ENCODE data around the gene GLO1. TPM values are rescaled to one million over a fixed set of nuclear protein-coding genes. Genes with fewer than 3 reads are reported as not detected.

GLO1 gene
- total and polyA plus RNA-seq, 4 donors = 50.5 to 108 (median 72.5) TPM

- peaks cover 0 to under 1% (median 0%) of the 10 kb centered on the region in 4 donors for H3K36me3 ChIP-seq (ENCODE audit: control insufficient read depth in 4 of 4, insufficient read depth in 3 of 4, low read depth in 1 of 4, low read length in 3 of 4)
- no peak overlapping the region for H3K27ac ChIP-seq (ENCODE audit: low read depth in 1 of 2, low read length in 2 of 2)
- 77% methylated on average over 2 of the region's 2 CpGs for WGBS
- no peak overlapping the region for H3K9ac ChIP-seq (ENCODE audit: low read depth in 1 of 2, low read length in 2 of 2)
- no peak overlapping the region for H3K4me3 ChIP-seq (ENCODE audit: low read depth in 1 of 3, low read length in 3 of 3)
- DNase-seq (ENCODE audit: low spot score) = no peak
- no peaks in the 10 kb centered on the region for H3K9me3 ChIP-seq (ENCODE audit: control insufficient read depth in 4 of 4, low read length in 3 of 4)
- peaks cover 2 to 4% (median 3%) of the 10 kb centered on the region in 4 donors for H3K4me1 ChIP-seq (ENCODE audit: control insufficient read depth in 4 of 4, insufficient read depth in 4 of 4, low read length in 3 of 4)
- no peaks in the 10 kb centered on the region for H3K27me3 ChIP-seq (ENCODE audit: control insufficient read depth in 4 of 4, insufficient read depth in 4 of 4, low read length in 3 of 4)
- no peak for TF ChIP-seq TAF1 (conservative IDR thresholded peaks at IDR 0.05)
- no peak for TF ChIP-seq RAD21 (IDR thresholded peaks at IDR 0.05)
- TF ChIP-seq HNF4G (IDR thresholded peaks at IDR 0.05) = no peak
- TF ChIP-seq FOXA2 (IDR thresholded peaks at IDR 0.05) = no peak
- no peak for TF ChIP-seq EGR1 (IDR thresholded peaks at IDR 0.05; ENCODE audit: low read depth in 2 of 2)
- TF ChIP-seq JUND (IDR thresholded peaks at IDR 0.05) = no peak
- TF ChIP-seq ATF3 (IDR thresholded peaks at IDR 0.05) = no peak
- TF ChIP-seq, protein P1, sequence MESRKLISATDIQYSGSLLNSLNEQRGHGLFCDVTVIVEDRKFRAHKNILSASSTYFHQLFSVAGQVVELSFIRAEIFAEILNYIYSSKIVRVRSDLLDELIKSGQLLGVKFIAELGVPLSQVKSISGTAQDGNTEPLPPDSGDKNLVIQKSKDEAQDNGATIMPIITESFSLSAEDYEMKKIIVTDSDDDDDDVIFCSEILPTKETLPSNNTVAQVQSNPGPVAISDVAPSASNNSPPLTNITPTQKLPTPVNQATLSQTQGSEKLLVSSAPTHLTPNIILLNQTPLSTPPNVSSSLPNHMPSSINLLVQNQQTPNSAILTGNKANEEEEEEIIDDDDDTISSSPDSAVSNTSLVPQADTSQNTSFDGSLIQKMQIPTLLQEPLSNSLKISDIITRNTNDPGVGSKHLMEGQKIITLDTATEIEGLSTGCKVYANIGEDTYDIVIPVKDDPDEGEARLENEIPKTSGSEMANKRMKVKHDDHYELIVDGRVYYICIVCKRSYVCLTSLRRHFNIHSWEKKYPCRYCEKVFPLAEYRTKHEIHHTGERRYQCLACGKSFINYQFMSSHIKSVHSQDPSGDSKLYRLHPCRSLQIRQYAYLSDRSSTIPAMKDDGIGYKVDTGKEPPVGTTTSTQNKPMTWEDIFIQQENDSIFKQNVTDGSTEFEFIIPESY (IDR thresholded peaks at IDR 0.05) = no peak
- no peak for TF ChIP-seq HNF4A (conservative IDR thresholded peaks at IDR 0.05)
- no peak for TF ChIP-seq MAX (IDR thresholded peaks at IDR 0.05)
- no peak for TF ChIP-seq SP1 (IDR thresholded peaks at IDR 0.05)
- TF ChIP-seq NR2F2 (IDR thresholded peaks at IDR 0.05) = no peak
- no peak for TF ChIP-seq REST (IDR thresholded peaks at IDR 0.05)
- no peak for TF ChIP-seq GABPA (IDR thresholded peaks at IDR 0.05 in 1 of 2, conservative IDR thresholded peaks at IDR 0.05 in 1 of 2)
Measured at GRCh38 chr6:38705924-38706323, 3.0 kb upstream of the GLO1 start.

GRCh38 chr6:38703949-38704590 lies 1.1 kb upstream of the GLO1 start:
- 78% methylated on average over 5 of the region's 5 CpGs for WGBS
- no peak overlapping the region for H3K9ac ChIP-seq (ENCODE audit: low read depth in 1 of 2, low read length in 2 of 2)
- DNase-seq (ENCODE audit: low spot score) = no peak

More at GRCh38 chr6:38703949-38704590, 1.1 kb upstream of the GLO1 start:
- Histone ChIP-seq H3K36me3 (ENCODE audit: control insufficient read depth in 4 of 4, insufficient read depth in 3 of 4, low read depth in 1 of 4, low read length in 3 of 4) (peaks cover 0 to 2% (median 0%) of the 10 kb centered on the region in 4 donors), H3K27me3 (ENCODE audit: control insufficient read depth in 4 of 4, insufficient read depth in 4 of 4, low read length in 3 of 4) (no peaks in the 10 kb centered on the region), H3K27ac (ENCODE audit: low read depth in 1 of 2, low read length in 2 of 2) (no peak overlapping the region), H3K4me3 (ENCODE audit: low read depth in 1 of 3, low read length in 3 of 3) (no peak overlapping the region), H3K4me1 (ENCODE audit: control insufficient read depth in 4 of 4, insufficient read depth in 4 of 4, low read length in 3 of 4) (peaks cover 2 to 4% (median 3%) of the 10 kb centered on the region in 4 donors), H3K9me3 (ENCODE audit: control insufficient read depth in 4 of 4, low read length in 3 of 4) (peaks cover 0 to 1% (median 0%) of the 10 kb centered on the region in 4 donors)
- TF ChIP-seq TAF1 (conservative IDR thresholded peaks at IDR 0.05) = no peak
- no peak for TF ChIP-seq HNF4G (IDR thresholded peaks at IDR 0.05)
- TF ChIP-seq FOXA2 (IDR thresholded peaks at IDR 0.05) = no peak
- TF ChIP-seq ATF3 (IDR thresholded peaks at IDR 0.05) = no peak
- TF ChIP-seq REST (IDR thresholded peaks at IDR 0.05) = no peak
- no peak for TF ChIP-seq EGR1 (IDR thresholded peaks at IDR 0.05; ENCODE audit: low read depth in 2 of 2)
- no peak for TF ChIP-seq RAD21 (IDR thresholded peaks at IDR 0.05)
- TF ChIP-seq, protein P2, sequence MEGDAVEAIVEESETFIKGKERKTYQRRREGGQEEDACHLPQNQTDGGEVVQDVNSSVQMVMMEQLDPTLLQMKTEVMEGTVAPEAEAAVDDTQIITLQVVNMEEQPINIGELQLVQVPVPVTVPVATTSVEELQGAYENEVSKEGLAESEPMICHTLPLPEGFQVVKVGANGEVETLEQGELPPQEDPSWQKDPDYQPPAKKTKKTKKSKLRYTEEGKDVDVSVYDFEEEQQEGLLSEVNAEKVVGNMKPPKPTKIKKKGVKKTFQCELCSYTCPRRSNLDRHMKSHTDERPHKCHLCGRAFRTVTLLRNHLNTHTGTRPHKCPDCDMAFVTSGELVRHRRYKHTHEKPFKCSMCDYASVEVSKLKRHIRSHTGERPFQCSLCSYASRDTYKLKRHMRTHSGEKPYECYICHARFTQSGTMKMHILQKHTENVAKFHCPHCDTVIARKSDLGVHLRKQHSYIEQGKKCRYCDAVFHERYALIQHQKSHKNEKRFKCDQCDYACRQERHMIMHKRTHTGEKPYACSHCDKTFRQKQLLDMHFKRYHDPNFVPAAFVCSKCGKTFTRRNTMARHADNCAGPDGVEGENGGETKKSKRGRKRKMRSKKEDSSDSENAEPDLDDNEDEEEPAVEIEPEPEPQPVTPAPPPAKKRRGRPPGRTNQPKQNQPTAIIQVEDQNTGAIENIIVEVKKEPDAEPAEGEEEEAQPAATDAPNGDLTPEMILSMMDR (IDR thresholded peaks at IDR 0.05; ENCODE audit: low read depth, low read length, missing input control) = no peak
